Natural killer cell treated with Interleukin-12 subunit alpha and Interleukin-12 subunit beta and Interleukin-15 and Interleukin-18, amount 100 ng/mL, for 72 hours (primary cell): Measurements from ENCODE around the gene ZBTB32. TPM values are rescaled to one million over a fixed set of nuclear protein-coding genes. Genes with fewer than 3 reads are reported as not detected.
A peak's percentile ranks its signal among the peaks of the same experiment; 100 is the strongest.
"Not testable (repeated sequence)": the region's sequence is repeated elsewhere in the genome, so short reads cannot be mapped to it uniquely, and the experiment has no call there.

ENCODE experiments used
- ATAC-seq, 2 donors: fragments of 150-1000 bp; cut with Tn5 transposase in 1 of 2; sonication (Bioruptor Pico), chemical (Tn5 transposase) in 1 of 2; 2 replicates each; pipeline ENCODE4 v1.10.0; 2021
- DNase-seq: peaks from one replicate; pipeline ENCODE4 v3.0.0; 2022; ENCODE audit warnings: low spot score
- H3K27ac Mint-ChIP-seq, 2 donors: 1 replicate in 1 of 2; 2 replicates in 1 of 2; pipeline ENCODE4 v1.8.0; 2022; ENCODE audit warnings: mixed read lengths in 2 of 2, mild to moderate bottlenecking in 1 of 2, moderate library complexity in 1 of 2
- H3K27me3 Mint-ChIP-seq, 2 donors: 1 replicate in 1 of 2; 2 replicates in 1 of 2; pipeline ENCODE4 v1.8.0; 2022; ENCODE audit warnings: mixed read lengths in 2 of 2
- H3K36me3 Mint-ChIP-seq: one replicate; pipeline ENCODE4 v1.8.0; 2022; ENCODE audit warnings: mixed read lengths
- H3K4me1 Mint-ChIP-seq, 2 donors: 1 replicate in 1 of 2; 2 replicates in 1 of 2; pipeline ENCODE4 v1.8.0; 2022; ENCODE audit warnings: low read depth in 2 of 2, mixed read lengths in 2 of 2, mild to moderate bottlenecking in 1 of 2
- H3K4me3 Mint-ChIP-seq: one replicate; pipeline ENCODE4 v1.8.0; 2022; ENCODE audit warnings: mixed read lengths
- H3K9me3 Mint-ChIP-seq: 2 replicates; pipeline ENCODE4 v1.8.0; 2022; ENCODE audit warnings: mixed read lengths
- total RNA-seq, 2 donors: library from RNA; stranded (reverse); gene quantifications; one replicate each; pipeline ENCODE4 v1.2.3, GENCODE V29; 2022

ZBTB32 gene, protein sequence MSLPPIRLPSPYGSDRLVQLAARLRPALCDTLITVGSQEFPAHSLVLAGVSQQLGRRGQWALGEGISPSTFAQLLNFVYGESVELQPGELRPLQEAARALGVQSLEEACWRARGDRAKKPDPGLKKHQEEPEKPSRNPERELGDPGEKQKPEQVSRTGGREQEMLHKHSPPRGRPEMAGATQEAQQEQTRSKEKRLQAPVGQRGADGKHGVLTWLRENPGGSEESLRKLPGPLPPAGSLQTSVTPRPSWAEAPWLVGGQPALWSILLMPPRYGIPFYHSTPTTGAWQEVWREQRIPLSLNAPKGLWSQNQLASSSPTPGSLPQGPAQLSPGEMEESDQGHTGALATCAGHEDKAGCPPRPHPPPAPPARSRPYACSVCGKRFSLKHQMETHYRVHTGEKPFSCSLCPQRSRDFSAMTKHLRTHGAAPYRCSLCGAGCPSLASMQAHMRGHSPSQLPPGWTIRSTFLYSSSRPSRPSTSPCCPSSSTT
- 100 to 1,000 TPM; 191 to 295 TPM for total RNA-seq

DNA sequence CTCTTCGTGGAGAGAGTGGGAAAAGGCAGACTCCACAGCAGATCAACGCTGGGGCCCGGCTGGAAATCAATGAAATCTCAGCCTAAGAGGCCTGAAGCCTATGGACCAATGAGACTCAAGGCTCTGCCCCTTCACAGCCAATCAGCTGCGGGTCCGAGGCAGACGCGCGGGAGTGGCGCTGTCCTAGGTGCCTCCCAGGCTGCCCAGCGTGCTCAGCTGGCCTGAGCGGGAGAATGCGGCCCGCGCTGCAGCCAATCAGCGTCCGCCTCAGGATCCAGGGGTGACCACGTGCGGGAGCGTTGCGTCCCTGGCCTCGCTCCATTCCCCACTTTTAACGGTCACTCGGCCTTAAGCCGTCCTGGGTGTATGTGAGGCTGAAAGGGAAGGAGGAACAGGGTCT, at the start of gene ZBTB32:
Gene ZBTB32, plus strand, starts transcription at position 341 of the 400 bp plus-strand sequence. CDS start 10,069 bp downstream, outside the sequence.
- Mint-ChIP-seq H3K9me3 (no peaks in the 10 kb centered on the region), H3K36me3 (no peaks in the 10 kb centered on the region), H3K27ac (no peak within 1 kb of the TSS), H3K4me3 (no peak within 1 kb of the TSS), H3K27me3 (peaks cover 0 to 3% of the 10 kb centered on the region in 2 donors), H3K4me1 (peaks cover 9 to 15% of the 10 kb centered on the region in 2 donors)
- ATAC-seq (no peak), DNase-seq (no peak)

DNA sequence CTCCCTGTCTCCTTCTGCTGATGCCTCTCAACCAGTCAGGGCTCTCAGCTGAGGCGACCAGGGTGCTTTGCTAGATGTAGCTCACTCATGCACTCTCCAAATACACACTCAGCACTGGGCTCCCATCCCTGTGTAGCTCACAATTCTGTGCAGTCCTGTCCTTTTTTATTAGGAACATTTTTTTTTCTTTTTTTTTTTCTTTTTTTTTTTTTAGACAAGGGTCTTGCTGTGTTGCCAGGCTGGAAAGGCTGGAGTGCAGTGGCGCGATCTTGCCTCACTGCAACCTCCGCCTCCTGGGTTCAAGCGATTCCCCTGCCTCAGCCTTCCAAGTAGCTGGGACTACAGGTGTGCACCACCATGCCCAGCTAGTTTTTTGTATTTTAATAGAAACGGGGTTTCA, 49.5 kb upstream of the ZBTB32 start:
- peaks cover 0 to 21% of the 10 kb centered on the region in 2 donors for H3K4me1 Mint-ChIP-seq
- not testable (repeated sequence) for H3K27ac Mint-ChIP-seq, H3K27me3 Mint-ChIP-seq, ATAC-seq, H3K4me3 Mint-ChIP-seq, H3K9me3 Mint-ChIP-seq
- DNase-seq: peak; percentile 44
- H3K36me3 Mint-ChIP-seq: peaks cover 18% of the 10 kb centered on the region

DNA sequence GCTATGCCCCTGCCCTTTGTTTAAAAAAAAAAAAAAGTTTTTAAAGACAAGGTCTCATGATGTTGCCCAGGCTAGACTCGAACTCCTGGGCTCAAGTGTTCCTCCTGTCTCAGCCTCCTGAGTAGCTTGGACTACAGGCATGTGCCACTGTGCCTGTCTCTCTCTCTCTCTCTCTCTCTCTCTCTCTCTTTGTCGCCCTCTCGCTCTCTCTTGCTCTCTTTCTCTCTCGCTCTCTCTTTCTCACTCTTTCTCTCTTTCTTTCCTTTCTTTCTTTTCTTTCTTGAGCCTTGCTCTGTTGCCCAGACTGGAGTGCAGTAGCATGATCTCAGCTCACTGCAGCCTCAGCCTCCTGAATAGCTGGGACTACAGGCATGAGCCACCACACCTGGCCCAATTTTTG, 48.8 kb upstream of the ZBTB32 start:
- no peak for ATAC-seq
- H3K4me3 Mint-ChIP-seq: no peak overlapping the region
- no peak overlapping the region for H3K27ac Mint-ChIP-seq
- H3K4me1 Mint-ChIP-seq: peaks cover 0 to 21% of the 10 kb centered on the region in 2 donors
- H3K27me3 Mint-ChIP-seq: no peaks in the 10 kb centered on the region
- H3K36me3 Mint-ChIP-seq: peaks cover 18% of the 10 kb centered on the region
- H3K9me3 Mint-ChIP-seq: no peaks in the 10 kb centered on the region
- DNase-seq: no peak

DNA sequence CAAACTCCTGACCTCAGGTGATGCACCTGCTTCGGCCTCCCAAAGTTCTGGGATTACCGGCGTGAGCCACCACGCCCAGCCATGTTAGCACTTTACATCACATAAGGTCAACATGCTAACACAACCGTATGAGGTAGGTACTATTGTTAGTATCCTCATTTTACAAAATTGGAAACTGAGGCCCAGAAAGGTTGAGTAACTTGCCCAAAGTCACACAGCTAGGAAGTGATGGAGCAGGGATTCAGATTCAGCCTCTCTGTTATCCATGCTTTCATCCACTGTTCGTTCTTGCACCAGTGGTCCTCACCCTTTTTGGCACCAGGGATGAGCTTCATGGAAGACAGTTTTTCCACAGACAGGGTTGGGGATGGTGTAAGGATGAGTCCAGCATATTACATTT, 47.7 kb upstream of the ZBTB32 start:
- H3K27me3 Mint-ChIP-seq: no peaks in the 10 kb centered on the region
- no peak overlapping the region for H3K27ac Mint-ChIP-seq
- H3K36me3 Mint-ChIP-seq: peaks cover 18% of the 10 kb centered on the region
- DNase-seq: no peak
- no peak for ATAC-seq
- H3K9me3 Mint-ChIP-seq: no peaks in the 10 kb centered on the region
- H3K4me1 Mint-ChIP-seq: peaks cover 0 to 14% of the 10 kb centered on the region in 2 donors
- no peak overlapping the region for H3K4me3 Mint-ChIP-seq

DNA sequence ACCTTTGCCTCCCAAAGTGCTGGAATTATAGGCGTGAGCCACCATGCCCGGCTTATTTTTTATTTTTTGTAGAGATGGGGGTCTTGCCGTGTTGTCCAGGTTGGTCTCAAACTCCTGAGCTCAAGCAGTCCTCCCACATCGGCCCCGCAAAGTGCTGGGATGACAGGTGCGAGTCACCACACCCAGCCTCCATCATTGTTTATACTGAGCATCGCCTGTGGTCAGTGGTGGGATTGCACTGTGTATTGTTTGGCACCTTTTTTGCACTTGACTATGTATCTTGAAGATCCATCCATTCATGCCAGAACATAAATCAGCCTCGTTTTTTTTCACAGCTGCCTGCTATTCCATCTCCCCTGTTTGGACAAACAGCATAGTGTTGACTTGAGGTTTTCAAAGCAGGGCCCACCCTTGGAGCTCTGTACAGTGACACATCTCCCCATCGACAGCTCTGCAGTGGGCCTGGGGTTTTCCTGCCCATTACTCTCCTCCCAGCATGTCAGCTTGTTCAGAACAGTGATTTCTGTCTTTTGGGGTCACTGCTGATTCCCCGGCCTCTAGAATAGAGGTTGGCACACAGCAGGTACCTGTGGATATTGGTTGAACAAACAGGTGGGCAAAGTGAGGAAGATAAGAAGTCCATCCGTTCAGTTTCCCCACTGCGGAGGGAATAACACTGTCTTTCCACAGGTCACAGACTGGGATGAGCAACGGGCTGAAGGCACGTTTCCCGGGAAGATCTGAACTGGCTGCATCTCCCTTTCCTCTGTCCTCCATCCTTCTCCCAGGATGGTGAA, 46.3 kb upstream of the ZBTB32 start:
- no peak for ATAC-seq
- H3K27me3 Mint-ChIP-seq: no peaks in the 10 kb centered on the region
- no peak overlapping the region for H3K27ac Mint-ChIP-seq

DNA sequence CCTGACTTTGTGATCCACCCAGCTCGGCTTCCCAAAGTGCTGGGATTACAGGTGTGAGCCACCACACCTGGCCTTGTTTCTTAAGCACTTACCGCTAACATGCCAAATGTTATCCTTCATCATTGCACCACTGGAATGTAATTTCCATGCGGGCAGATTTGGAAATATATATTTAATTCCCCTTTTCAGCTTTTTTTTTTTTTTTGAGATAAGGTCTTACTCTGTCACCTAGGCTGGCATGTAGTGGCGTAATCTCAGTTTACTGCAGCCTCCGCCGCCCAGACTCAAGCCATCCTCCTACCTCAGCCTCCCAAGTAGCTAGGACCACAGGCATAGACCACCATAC, 42.4 kb upstream of the ZBTB32 start:
- DNase-seq (no peak), ATAC-seq (no peak)
- H3K36me3 Mint-ChIP-seq: peaks cover 12% of the 10 kb centered on the region
- peaks cover 0 to 4% of the 10 kb centered on the region in 2 donors for H3K4me1 Mint-ChIP-seq
- no peaks in the 10 kb centered on the region for H3K27me3 Mint-ChIP-seq
- H3K27ac Mint-ChIP-seq: no peak overlapping the region
- no peaks in the 10 kb centered on the region for H3K9me3 Mint-ChIP-seq
- no peak overlapping the region for H3K4me3 Mint-ChIP-seq

More for the DNA sequence above, 46.3 kb upstream of the ZBTB32 start:
- H3K9me3 Mint-ChIP-seq: no peaks in the 10 kb centered on the region
- H3K4me3 Mint-ChIP-seq: no peak overlapping the region
- peaks cover 0 to 10% of the 10 kb centered on the region in 2 donors for H3K4me1 Mint-ChIP-seq
- peaks cover 23% of the 10 kb centered on the region for H3K36me3 Mint-ChIP-seq
- DNase-seq: no peak

DNA sequence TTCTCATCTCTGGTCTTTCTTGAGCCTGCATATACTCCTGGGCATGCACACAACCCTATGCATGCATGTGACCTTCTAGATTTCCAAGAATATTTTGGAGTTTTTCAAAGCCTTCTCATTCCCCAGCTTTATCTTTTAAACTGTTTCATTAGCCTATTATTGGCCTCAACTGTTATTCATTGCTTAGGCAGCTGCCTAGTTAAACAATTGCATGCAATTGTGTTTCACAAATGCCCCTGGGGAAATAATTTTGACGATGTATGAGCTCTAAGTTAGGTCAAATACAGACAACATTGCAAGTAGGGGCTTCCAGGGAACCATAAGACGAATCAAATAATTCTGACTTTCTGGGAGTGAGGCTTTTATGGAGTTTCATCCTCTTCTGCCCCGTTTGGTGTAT, 40.4 kb upstream of the ZBTB32 start:
- Mint-ChIP-seq H3K4me3 (no peak overlapping the region), H3K4me1 (no peaks in the 10 kb centered on the region), H3K27ac (no peak overlapping the region), H3K36me3 (peaks cover 6% of the 10 kb centered on the region), H3K27me3 (peaks cover 0 to under 1% of the 10 kb centered on the region in 2 donors), H3K9me3 (no peaks in the 10 kb centered on the region)
- no peak for ATAC-seq
- DNase-seq: no peak

DNA sequence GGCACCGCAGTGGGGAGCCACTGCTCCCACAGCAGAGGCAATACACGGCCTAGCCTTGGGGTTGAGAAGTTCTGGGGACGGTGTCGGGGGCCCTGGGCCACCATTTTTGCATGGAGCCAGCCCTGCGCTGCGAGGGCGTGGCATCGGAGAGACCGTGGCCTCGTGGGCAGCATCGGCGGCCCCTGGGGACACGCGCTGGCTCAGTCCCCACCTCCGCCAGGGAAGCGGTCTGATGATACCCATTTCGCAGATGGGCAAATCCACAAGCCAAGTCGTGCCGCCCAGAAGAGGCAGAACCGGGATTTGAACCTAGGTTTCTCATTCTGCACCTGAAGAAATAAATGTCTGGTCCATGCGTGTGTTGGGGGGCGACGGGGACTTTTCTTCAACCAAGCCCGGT, 39.2 kb upstream of the ZBTB32 start:
- DNase-seq: no peak
- Mint-ChIP-seq H3K4me1 (no peaks in the 10 kb centered on the region), H3K36me3 (peaks cover 6% of the 10 kb centered on the region), H3K27me3 (peaks cover 7 to 12% of the 10 kb centered on the region in 2 donors), H3K4me3 (no peak overlapping the region), H3K27ac (no peak overlapping the region), H3K9me3 (no peaks in the 10 kb centered on the region)
- no peak for ATAC-seq

DNA sequence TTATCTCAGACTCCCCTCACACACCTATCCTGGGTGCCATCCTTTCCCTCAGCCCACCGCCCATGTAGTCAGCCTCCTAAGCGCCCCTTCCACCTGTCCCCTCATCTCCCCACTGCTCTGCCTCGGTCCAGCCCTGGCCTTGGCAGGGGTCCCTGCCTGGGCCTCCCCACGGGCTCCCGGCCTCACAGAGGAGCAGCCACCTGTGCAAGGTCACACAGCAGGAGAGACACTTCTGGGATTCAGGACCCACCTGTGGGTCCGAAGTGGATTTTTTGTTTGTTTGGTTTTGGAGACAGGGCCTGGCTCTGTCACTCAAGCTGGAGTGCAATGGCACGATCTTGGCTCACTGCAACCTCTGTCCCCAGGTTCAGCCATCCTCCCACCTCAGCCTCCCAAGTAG, 38.8 kb upstream of the ZBTB32 start:
- no peak for DNase-seq
- no peak for ATAC-seq
- Mint-ChIP-seq H3K4me3 (no peak overlapping the region), H3K27me3 (peaks cover 9 to 17% of the 10 kb centered on the region in 2 donors), H3K9me3 (no peaks in the 10 kb centered on the region), H3K27ac (no peak overlapping the region), H3K36me3 (peaks cover 6% of the 10 kb centered on the region), H3K4me1 (no peaks in the 10 kb centered on the region)

DNA sequence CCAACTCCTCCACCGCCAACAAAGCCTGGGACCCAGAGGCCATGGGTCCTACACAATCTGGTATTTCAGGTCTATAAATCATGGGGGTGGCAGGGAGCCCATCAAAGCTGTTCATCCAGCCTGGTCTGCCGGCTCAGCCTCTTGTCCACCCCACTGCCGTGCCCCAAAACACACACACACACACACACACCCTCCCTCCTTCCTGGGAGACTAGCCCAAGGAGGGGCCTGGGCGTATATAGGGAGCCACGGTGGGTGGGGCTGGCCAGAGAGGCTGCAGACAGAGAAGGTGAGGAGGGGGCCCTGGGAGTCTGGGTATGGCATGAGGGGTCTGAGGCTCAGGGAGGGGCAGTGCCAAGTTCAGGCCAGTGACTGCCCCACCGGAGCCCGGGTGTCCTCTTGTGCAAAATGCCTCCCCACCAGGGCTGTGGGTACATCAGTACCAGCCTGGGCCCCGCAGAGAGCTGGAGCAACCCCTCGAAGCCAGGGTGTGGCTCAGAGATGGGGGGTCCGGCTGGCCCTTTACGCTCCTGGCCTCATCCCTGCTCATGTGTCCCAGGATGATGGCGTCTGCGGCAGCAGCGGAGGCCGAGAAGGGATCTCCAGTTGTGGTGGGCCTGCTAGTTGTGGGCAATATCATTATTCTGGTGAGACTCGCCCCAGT, 38.0 kb upstream of the ZBTB32 start, which contains the start of gene UPK1A:
Gene UPK1A, plus strand, starts transcription at position 267 of the 663 bp plus-strand sequence. Its CDS starts 296 bp downstream, at position 563.
- DNase-seq: no peak
- no peak within 1 kb of the TSS for H3K27ac Mint-ChIP-seq

DNA sequence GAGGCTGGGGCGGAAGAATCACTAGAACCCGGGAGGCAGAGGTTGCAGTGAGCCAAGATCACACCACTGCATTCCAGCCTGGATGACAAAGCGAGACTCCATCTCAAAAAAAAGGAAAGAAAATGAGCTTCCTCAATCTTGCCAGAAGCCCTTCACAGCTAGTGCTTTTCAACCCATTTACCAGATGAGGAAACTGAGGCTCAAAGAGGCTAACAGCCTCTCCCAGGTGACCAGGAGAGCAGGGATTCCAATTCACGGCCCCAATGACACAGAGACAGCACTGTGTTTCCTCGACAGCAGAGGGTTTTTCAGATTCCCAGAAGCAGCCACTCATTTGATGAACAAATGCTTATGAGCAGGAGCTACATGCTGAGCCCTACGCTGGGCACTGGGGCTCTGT, 34.8 kb upstream of the ZBTB32 start:
- H3K27me3 Mint-ChIP-seq: peaks cover 25 to 38% of the 10 kb centered on the region in 2 donors
- no peaks in the 10 kb centered on the region for H3K36me3 Mint-ChIP-seq
- ATAC-seq (no peak), DNase-seq (no peak)
- H3K4me1 Mint-ChIP-seq: peaks cover 10 to 12% of the 10 kb centered on the region in 2 donors
- no peaks in the 10 kb centered on the region for H3K9me3 Mint-ChIP-seq
- no peak overlapping the region for H3K4me3 Mint-ChIP-seq
- no peak overlapping the region for H3K27ac Mint-ChIP-seq

More for the DNA sequence above, 38.0 kb upstream of the ZBTB32 start, which contains the start of gene UPK1A:
- ATAC-seq: peak; percentile 22 to 40
- Mint-ChIP-seq H3K4me3 (no peak within 1 kb of the TSS), H3K4me1 (no peaks in the 10 kb centered on the region), H3K27me3 (peaks cover 11 to 20% of the 10 kb centered on the region in 2 donors), H3K36me3 (peaks cover 6% of the 10 kb centered on the region), H3K9me3 (no peaks in the 10 kb centered on the region)

DNA sequence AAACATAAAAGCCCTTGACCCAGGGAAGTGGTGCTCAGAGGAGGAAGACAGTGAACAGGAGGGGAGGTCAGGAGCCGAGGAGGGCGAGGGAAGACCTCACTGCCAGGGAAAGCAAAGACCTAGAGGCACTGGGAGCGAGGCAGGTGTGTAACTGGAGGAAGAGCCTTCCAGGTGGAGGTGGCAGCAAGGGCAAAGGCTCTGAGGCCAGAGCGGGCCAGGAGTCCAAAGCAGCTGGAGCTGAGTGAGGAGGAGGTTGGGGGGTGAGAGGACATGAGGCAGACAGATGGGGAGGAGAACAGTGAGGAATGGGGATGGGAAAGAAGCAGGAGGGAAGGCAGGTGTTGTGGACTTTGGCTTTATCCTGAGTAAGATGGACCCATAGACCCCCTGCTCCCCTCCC, 34.4 kb upstream of the ZBTB32 start:
- Mint-ChIP-seq H3K4me1 (peaks cover 10 to 12% of the 10 kb centered on the region in 2 donors), H3K27ac (no peak overlapping the region), H3K4me3 (no peak overlapping the region), H3K36me3 (no peaks in the 10 kb centered on the region), H3K27me3 (peaks cover 25 to 38% of the 10 kb centered on the region in 2 donors), H3K9me3 (no peaks in the 10 kb centered on the region)
- ATAC-seq (no peak), DNase-seq (no peak)

DNA sequence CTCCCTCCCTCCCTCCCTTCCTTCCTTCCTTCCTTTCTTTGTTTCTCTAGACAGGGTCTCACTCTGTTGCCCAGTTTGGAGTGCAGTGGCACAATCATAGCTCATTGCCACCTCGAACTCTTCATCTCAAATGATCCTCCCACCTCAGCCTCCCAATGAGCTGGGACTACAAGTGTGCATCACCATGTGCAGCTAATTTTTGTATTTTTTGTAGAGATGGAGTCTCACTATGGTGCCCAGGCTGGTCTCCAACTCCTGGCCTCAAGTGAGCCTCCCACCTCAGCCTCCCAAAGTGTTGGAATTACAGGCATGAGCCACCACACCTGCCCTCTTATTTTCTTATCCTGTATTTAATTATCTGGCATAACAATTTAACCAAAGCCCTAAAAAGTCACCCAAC, 33.7 kb upstream of the ZBTB32 start:
- Mint-ChIP-seq H3K36me3 (no peaks in the 10 kb centered on the region), H3K4me1 (peaks cover 10 to 12% of the 10 kb centered on the region in 2 donors), H3K27ac (no peak overlapping the region), H3K27me3 (peaks cover 26 to 40% of the 10 kb centered on the region in 2 donors), H3K9me3 (no peaks in the 10 kb centered on the region), H3K4me3 (no peak overlapping the region)
- DNase-seq (no peak), ATAC-seq (no peak)
